HFFc6 (cell line): ENCODE results near the gene PUS7L. TPM values are rescaled to one million over a fixed set of nuclear protein-coding genes. Genes with fewer than 3 reads are reported as not detected.
A peak's percentile ranks its signal among the peaks of the same experiment; 100 is the strongest.

Experiments
- DNase-seq: peaks from one replicate; pipeline ENCODE4 v3.0.0-alpha.2; 2018
- H3K27ac Mint-ChIP-seq: 2 replicates; pipeline ENCODE4 v1.8.0; 2020; ENCODE audit warnings: mild to moderate bottlenecking, mixed read lengths
- H3K27me3 Mint-ChIP-seq: 2 replicates; pipeline ENCODE4 v1.8.0; 2021; ENCODE audit warnings: mild to moderate bottlenecking, moderate library complexity, mixed read lengths; ENCODE audit not compliant: insufficient read depth
- H3K36me3 Mint-ChIP-seq: 2 replicates; pipeline ENCODE4 v1.8.0; 2021; ENCODE audit warnings: low read depth, mixed read lengths
- H3K4me1 Mint-ChIP-seq: 2 replicates; pipeline ENCODE4 v1.8.0; 2020; ENCODE audit warnings: low read depth, mixed read lengths
- H3K4me3 Mint-ChIP-seq: 2 replicates; pipeline ENCODE4 v1.8.0; 2020; ENCODE audit warnings: mild to moderate bottlenecking, moderate library complexity, mixed read lengths
- H3K9me3 Mint-ChIP-seq: 2 replicates; pipeline ENCODE4 v1.8.0; 2020; ENCODE audit warnings: mild to moderate bottlenecking, mixed read lengths
- CTCF ChIP-seq: fragments of 200-600 bp; sonication (generic); IDR thresholded peaks from 2 replicates; pipeline ENCODE4 v1.5.0; 2021; ENCODE audit warnings: antibody characterized with exemption, mild to moderate bottlenecking
- total RNA-seq, 6 experiments: library from RNA; stranded (reverse); fragmentation: NEBNext Ultra II Directional; extraction: Animal tissue kit (Norgen Biotek cat#: 25700); gene quantifications; 2 replicates in 1 of 6; 3 replicates in 5 of 6; pipeline ENCODE4 v1.2.3, GENCODE V29; 2021

Gene PUS7L
- total RNA-seq, 6 experiments from 2014 or later = 14.3 to 22.6 (median 17.2) TPM

GRCh38 chr12:43733687-43734086 lies 24.9 kb downstream of the PUS7L start:
- peak; percentile 50 for TF ChIP-seq CTCF

GRCh38 chr12:43730283-43730682 lies 28.3 kb downstream of the PUS7L start:
- Mint-ChIP-seq H3K27me3 (no peaks in the 10 kb centered on the region; the same call in 1 of the 2 replicates), H3K4me3 (no peak overlapping the region), H3K36me3 (peaks cover 12% of the 10 kb centered on the region; the same call in 1 of the 2 replicates), H3K9me3 (no peaks in the 10 kb centered on the region), H3K27ac (no peak overlapping the region), H3K4me1 (peaks cover 11% of the 10 kb centered on the region; the same call in 1 of the 2 replicates)
- DNase-seq = no peak
- TF ChIP-seq CTCF = no peak

More at GRCh38 chr12:43733687-43734086, 24.9 kb downstream of the PUS7L start:
- H3K27ac Mint-ChIP-seq = no peak overlapping the region
- H3K9me3 Mint-ChIP-seq = no peaks in the 10 kb centered on the region
- H3K27me3 Mint-ChIP-seq = no peaks in the 10 kb centered on the region; the same call in 1 of the 2 replicates
- no peak for DNase-seq
- H3K36me3 Mint-ChIP-seq = peaks cover 16% of the 10 kb centered on the region; the same call in 1 of the 2 replicates
- H3K4me1 Mint-ChIP-seq = peaks cover 22% of the 10 kb centered on the region
- H3K4me3 Mint-ChIP-seq = no peak overlapping the region

- no peak for DNase-seq
- peaks cover 11% of the 10 kb centered on the region; the same call in 1 of the 2 replicates for H3K4me1 Mint-ChIP-seq
- H3K27ac Mint-ChIP-seq = no peak overlapping the region
- no peak overlapping the region for H3K4me3 Mint-ChIP-seq
- H3K36me3 Mint-ChIP-seq = peaks cover 5% of the 10 kb centered on the region; the same call in 1 of the 2 replicates
- H3K27me3 Mint-ChIP-seq = no peaks in the 10 kb centered on the region; the same call in 1 of the 2 replicates
- no peaks in the 10 kb centered on the region for H3K9me3 Mint-ChIP-seq
- TF ChIP-seq CTCF = no peak
Observed at GRCh38 chr12:43728698-43729097, 29.9 kb downstream of the PUS7L start.

- H3K4me1 Mint-ChIP-seq = peaks cover 11% of the 10 kb centered on the region; the same call in 1 of the 2 replicates
- no peaks in the 10 kb centered on the region; the same call in 1 of the 2 replicates for H3K27me3 Mint-ChIP-seq
- peak; percentile 76 for TF ChIP-seq CTCF
Observed at GRCh38 chr12:43728117-43728516, 30.5 kb downstream of the PUS7L start.

GRCh38 chr12:43723134-43723533 lies 35.5 kb downstream of the PUS7L start:
- no peak for TF ChIP-seq CTCF
- Mint-ChIP-seq H3K4me1 (peaks cover 11% of the 10 kb centered on the region; the same call in 1 of the 2 replicates), H3K4me3 (no peak overlapping the region), H3K36me3 (0 out of 2 replicates have a peak, but pooled peaks cover 5% of the 10 kb centered on the region), H3K27me3 (no peaks in the 10 kb centered on the region), H3K9me3 (no peaks in the 10 kb centered on the region), H3K27ac (no peak overlapping the region)
- no peak for DNase-seq

More at GRCh38 chr12:43728117-43728516, 30.5 kb downstream of the PUS7L start:
- H3K36me3 Mint-ChIP-seq = 0 out of 2 replicates have a peak, but pooled peaks cover 5% of the 10 kb centered on the region
- H3K27ac Mint-ChIP-seq = no peak overlapping the region
- DNase-seq = no peak
- H3K9me3 Mint-ChIP-seq = no peaks in the 10 kb centered on the region
- no peak overlapping the region for H3K4me3 Mint-ChIP-seq
